ENCODE measurements around the gene FGFR3.

DNA sequence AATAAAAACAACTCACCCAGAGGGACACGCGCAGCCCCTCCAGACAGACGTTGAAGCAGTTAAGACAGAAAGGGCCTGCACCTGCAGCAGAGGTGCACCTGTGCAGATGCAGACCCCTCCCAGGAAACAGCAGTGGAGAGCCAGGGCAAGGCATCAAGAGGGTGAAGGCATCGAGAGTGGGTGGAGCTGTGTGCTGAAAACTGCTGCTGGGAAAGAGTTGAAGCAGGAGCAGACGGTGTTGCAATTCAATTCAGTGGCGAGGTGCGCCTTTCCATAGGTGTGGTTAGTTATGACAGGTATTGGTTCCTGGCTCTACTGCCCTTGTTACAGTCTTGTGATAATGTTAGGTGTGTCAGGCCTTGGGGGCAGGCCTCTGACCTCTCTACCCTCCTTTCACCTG lies 46.2 kb downstream of the FGFR3 start:
- TF ChIP-seq, protein P1, sequence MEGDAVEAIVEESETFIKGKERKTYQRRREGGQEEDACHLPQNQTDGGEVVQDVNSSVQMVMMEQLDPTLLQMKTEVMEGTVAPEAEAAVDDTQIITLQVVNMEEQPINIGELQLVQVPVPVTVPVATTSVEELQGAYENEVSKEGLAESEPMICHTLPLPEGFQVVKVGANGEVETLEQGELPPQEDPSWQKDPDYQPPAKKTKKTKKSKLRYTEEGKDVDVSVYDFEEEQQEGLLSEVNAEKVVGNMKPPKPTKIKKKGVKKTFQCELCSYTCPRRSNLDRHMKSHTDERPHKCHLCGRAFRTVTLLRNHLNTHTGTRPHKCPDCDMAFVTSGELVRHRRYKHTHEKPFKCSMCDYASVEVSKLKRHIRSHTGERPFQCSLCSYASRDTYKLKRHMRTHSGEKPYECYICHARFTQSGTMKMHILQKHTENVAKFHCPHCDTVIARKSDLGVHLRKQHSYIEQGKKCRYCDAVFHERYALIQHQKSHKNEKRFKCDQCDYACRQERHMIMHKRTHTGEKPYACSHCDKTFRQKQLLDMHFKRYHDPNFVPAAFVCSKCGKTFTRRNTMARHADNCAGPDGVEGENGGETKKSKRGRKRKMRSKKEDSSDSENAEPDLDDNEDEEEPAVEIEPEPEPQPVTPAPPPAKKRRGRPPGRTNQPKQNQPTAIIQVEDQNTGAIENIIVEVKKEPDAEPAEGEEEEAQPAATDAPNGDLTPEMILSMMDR (IDR thresholded peaks at IDR 0.05) = no peak
- TF ChIP-seq POLR2A (IDR thresholded peaks at IDR 0.05; ENCODE audit: low read depth) = no peak
- no peak for TF ChIP-seq POLR2AphosphoS5 (IDR thresholded peaks at IDR 0.05)
- TF ChIP-seq EP300 (IDR thresholded peaks at IDR 0.05) = no peak

Measured in esophagus muscularis mucosa (tissue), 4 donors.